Stimulated activated CD4-positive, alpha-beta T cell treated with anti-CD3 and anti-CD28 coated beads, TNF-alpha, amount 100 ng/mL, for 48 hours (primary cell): ENCODE measurements around the gene KCNIP4.

Experiments
- DNase-seq, 3 donors: peaks; one replicate each; pipeline ENCODE4 v3.0.0-alpha.2; 2020; ENCODE audit warnings: low read depth in 3 of 3

Gene KCNIP4

GRCh38 chr4:21571100-21571499 is 377.5 kb downstream of the KCNIP4 start:
- DNase-seq = no peak

- no peak for DNase-seq
Measured at GRCh38 chr4:21569638-21570037, 378.9 kb downstream of the KCNIP4 start.

GRCh38 chr4:21555083-21555482 is 393.5 kb downstream of the KCNIP4 start:
- no peak for DNase-seq

GRCh38 chr4:21554500-21554899 is 394.1 kb downstream of the KCNIP4 start:
- DNase-seq = no peak

GRCh38 chr4:21554066-21554465 is 394.5 kb downstream of the KCNIP4 start:
- DNase-seq = no peak

GRCh38 chr4:21552455-21552854 is 396.1 kb downstream of the KCNIP4 start:
- no peak for DNase-seq

GRCh38 chr4:21544955-21545354 is 403.6 kb downstream of the KCNIP4 start:
- no peak for DNase-seq

GRCh38 chr4:21544415-21544814 is 404.2 kb downstream of the KCNIP4 start:
- no peak for DNase-seq

GRCh38 chr4:21543514-21543913 is 405.1 kb downstream of the KCNIP4 start:
- no peak for DNase-seq

GRCh38 chr4:21535898-21536297 is 412.7 kb downstream of the KCNIP4 start:
- no peak for DNase-seq

GRCh38 chr4:21531048-21531447 is 417.5 kb downstream of the KCNIP4 start:
- no peak for DNase-seq

- no peak for DNase-seq
Measured at GRCh38 chr4:21529214-21529613, 419.4 kb downstream of the KCNIP4 start.

- no peak for DNase-seq
Measured at GRCh38 chr4:21522296-21522695, 426.3 kb downstream of the KCNIP4 start.

GRCh38 chr4:21517126-21517859 is 431.3 kb downstream of the KCNIP4 start:
- DNase-seq = no peak

GRCh38 chr4:21514022-21514694 is 434.4 kb downstream of the KCNIP4 start:
- no peak for DNase-seq

GRCh38 chr4:21512353-21512752 is 436.2 kb downstream of the KCNIP4 start:
- DNase-seq = no peak

GRCh38 chr4:21507439-21507838 is 441.1 kb downstream of the KCNIP4 start:
- DNase-seq = no peak

GRCh38 chr4:21490682-21491081 is 457.9 kb downstream of the KCNIP4 start:
- no peak for DNase-seq

- no peak for DNase-seq
Measured at GRCh38 chr4:21476757-21477156, 471.8 kb downstream of the KCNIP4 start.

- DNase-seq = no peak
Measured at GRCh38 chr4:21474195-21474594, 474.4 kb downstream of the KCNIP4 start.

GRCh38 chr4:21470535-21470934 is 478.0 kb downstream of the KCNIP4 start:
- no peak for DNase-seq

GRCh38 chr4:21469438-21470300 is 478.9 kb downstream of the KCNIP4 start:
- DNase-seq = no peak

- no peak for DNase-seq
Measured at GRCh38 chr4:21467551-21467950, 481.0 kb downstream of the KCNIP4 start.
